Panc1 (cell line): Measurements from ENCODE around the gene SVIL. TPM values are rescaled to one million over a fixed set of nuclear protein-coding genes. Genes with fewer than 3 reads are reported as not detected.

ENCODE experiments used
- ATAC-seq: fragments of 200-7000 bp; cut with Tn5 transposase; 2 replicates; pipeline ENCODE4 v1.9.1; 2020; ENCODE audit warnings: mild to moderate bottlenecking, moderate library complexity
- BruUV-seq: library from RNA; stranded (reverse); fragments of 400-500 nt; replicated peaks from 2 replicates; lab custom pipeline; 2021; lab: Mats Ljungman, UMichigan
- CTCF ChIA-PET: fragments of 300-600 bp; sonication (Branson Sonifier 250); formaldehyde crosslinking; loops from one replicate; lab custom pipeline; 2022; ENCODE audit warnings: antibody characterized with exemption; lab: Charles Lee
- POLR2A ChIA-PET: fragments of 300-600 bp; sonication (Branson Sonifier 250); formaldehyde crosslinking; loops from one replicate; lab custom pipeline; 2022; ENCODE audit warnings: antibody characterized with exemption; lab: Charles Lee
- DNase-seq: peaks from one replicate; pipeline ENCODE4 v3.0.0-alpha.2; 2010; ENCODE audit warnings: low read depth, low spot score
- H3K27ac ChIP-seq: 2 replicates; pipeline ENCODE4 v1.5.1; 2011; ENCODE audit warnings: mild to moderate bottlenecking, low read length, inconsistent platforms
- H3K27me3 ChIP-seq: fragments of 200-500 bp; sonication (Bioruptor generic); 2 replicates; pipeline ENCODE4 v1.6.0; 2014; ENCODE audit warnings: low read length, inconsistent platforms; ENCODE audit not compliant: control insufficient read depth, insufficient read depth
- H3K36me3 ChIP-seq: fragments of 200-500 bp; sonication (Bioruptor generic); 2 replicates; pipeline ENCODE4 v1.5.1; 2014; ENCODE audit warnings: inconsistent platforms, mild to moderate bottlenecking, low read length, moderate library complexity; ENCODE audit not compliant: control insufficient read depth, insufficient read depth
- H3K4me1 ChIP-seq: 2 replicates; pipeline ENCODE4 v1.5.1; 2011; ENCODE audit warnings: inconsistent platforms, mild to moderate bottlenecking, low read length, moderate library complexity; ENCODE audit not compliant: control insufficient read depth, insufficient read depth
- H3K4me3 ChIP-seq, 2 experiments: 2 replicates each; pipeline ENCODE4 v1.5.1; 2011 to 2012; ENCODE audit warnings: low read depth in 2 of 2, low read length in 2 of 2, mild to moderate bottlenecking in 2 of 2, inconsistent platforms in 1 of 2, moderate library complexity in 1 of 2
- H3K9me3 ChIP-seq: fragments of 200-500 bp; sonication (Bioruptor generic); 2 replicates; pipeline ENCODE4 v1.5.1; 2014; ENCODE audit warnings: low read depth, mild to moderate bottlenecking, inconsistent platforms, low read length, moderate library complexity; ENCODE audit not compliant: control insufficient read depth, insufficient read depth
- POLR2AphosphoS5 ChIP-seq: IDR thresholded peaks from 2 replicates; pipeline ENCODE4 v1.6.1; 2012; ENCODE audit warnings: mild to moderate bottlenecking, low read depth, low read length, moderate library complexity
- REST ChIP-seq, 2 experiments: IDR thresholded peaks; 2 replicates each; pipeline ENCODE4 v1.6.1; 2011 to 2012; ENCODE audit warnings: low read depth in 2 of 2, control low read depth in 1 of 2, low read length in 1 of 2, mild to moderate bottlenecking in 1 of 2, moderate library complexity in 1 of 2; ENCODE audit not compliant: insufficient read depth in 1 of 2
- SIN3A ChIP-seq: IDR thresholded peaks from 2 replicates; pipeline ENCODE4 v1.6.1; 2012; ENCODE audit warnings: low read depth, mild to moderate bottlenecking, low read length, moderate library complexity, borderline replicate concordance; ENCODE audit not compliant: insufficient read depth
- TCF7L2 ChIP-seq: IDR thresholded peaks from 2 replicates; pipeline ENCODE4 v1.6.1; 2011; ENCODE audit warnings: mild to moderate bottlenecking, low read depth, low read length, inconsistent platforms
- in situ Hi-C: cut with HindIII; loops from 2 replicates; pipeline ENCODE4 v1.10.0; 2016; ENCODE audit warnings: low sequenced_read_pairs, low pct_unique_long_range_greater_than_20kb
- intact Hi-C: fragments of 100-400 bp; cut with micrococcal nuclease; formaldehyde crosslinking; loops from one replicate; pipeline ENCODE4 v1.10.0; 2022; ENCODE audit not compliant: unreplicated experiment
- total RNA-seq: library from RNA; stranded (reverse); gene quantifications from one replicate; pipeline ENCODE4 v1.2.1, GENCODE V29; 2021; ENCODE audit not compliant: unreplicated experiment
- TF ChIP-seq, protein P1 (sequence below): fragments of 450-650 bp; IDR thresholded peaks from 2 replicates; pipeline ENCODE4 v1.5.1; 2017; ENCODE audit warnings: mild to moderate bottlenecking

The SVIL gene
- total RNA-seq, 1 experiment from 2014 or later: 72.8 TPM

- Histone ChIP-seq H3K36me3 (no peaks in the 10 kb centered on the region), H3K9me3 (peaks cover 18% of the 10 kb centered on the region; the same call in 1 of the 2 replicates), H3K27me3 (no peaks in the 10 kb centered on the region), H3K4me3 (no peak overlapping the region), H3K27ac (no peak overlapping the region), H3K4me1 (no peaks in the 10 kb centered on the region)
- no TSS peak for BruUV-seq
- CTCF ChIA-PET: no interaction called here
- TF ChIP-seq SIN3A (no peak), TCF7L2 (no peak), REST (IDR thresholded peaks at IDR 0.05; ENCODE audit: insufficient read depth in 1 of 2, low read depth in 2 of 2, low read length in 1 of 2) (no peak), POLR2AphosphoS5 (no peak)
- TF ChIP-seq, protein P1, sequence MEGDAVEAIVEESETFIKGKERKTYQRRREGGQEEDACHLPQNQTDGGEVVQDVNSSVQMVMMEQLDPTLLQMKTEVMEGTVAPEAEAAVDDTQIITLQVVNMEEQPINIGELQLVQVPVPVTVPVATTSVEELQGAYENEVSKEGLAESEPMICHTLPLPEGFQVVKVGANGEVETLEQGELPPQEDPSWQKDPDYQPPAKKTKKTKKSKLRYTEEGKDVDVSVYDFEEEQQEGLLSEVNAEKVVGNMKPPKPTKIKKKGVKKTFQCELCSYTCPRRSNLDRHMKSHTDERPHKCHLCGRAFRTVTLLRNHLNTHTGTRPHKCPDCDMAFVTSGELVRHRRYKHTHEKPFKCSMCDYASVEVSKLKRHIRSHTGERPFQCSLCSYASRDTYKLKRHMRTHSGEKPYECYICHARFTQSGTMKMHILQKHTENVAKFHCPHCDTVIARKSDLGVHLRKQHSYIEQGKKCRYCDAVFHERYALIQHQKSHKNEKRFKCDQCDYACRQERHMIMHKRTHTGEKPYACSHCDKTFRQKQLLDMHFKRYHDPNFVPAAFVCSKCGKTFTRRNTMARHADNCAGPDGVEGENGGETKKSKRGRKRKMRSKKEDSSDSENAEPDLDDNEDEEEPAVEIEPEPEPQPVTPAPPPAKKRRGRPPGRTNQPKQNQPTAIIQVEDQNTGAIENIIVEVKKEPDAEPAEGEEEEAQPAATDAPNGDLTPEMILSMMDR: no peak
- DNase-seq (no peak), ATAC-seq (no peak)
- POLR2A ChIA-PET: no interaction called here
- in situ Hi-C loops: no loop called here
- intact Hi-C loops: no loop called here
These were observed 45.3 kb upstream of the SVIL start for GRCh38 chr10:29680091-29680490.

GRCh38 chr10:29676732-29677131 lies 42.0 kb upstream of the SVIL start:
- ATAC-seq: no peak

More at GRCh38 chr10:29676732-29677131, 42.0 kb upstream of the SVIL start:
- H3K36me3 ChIP-seq: no peaks in the 10 kb centered on the region
- ChIA-PET POLR2A (no interaction called here), CTCF (interaction anchor here (0.6 kb wide), 1 partner anchor 37 kb away, joined by 8 read pairs; no protein-coding TSS in a partner anchor)
- H3K9me3 ChIP-seq: peaks cover 18% of the 10 kb centered on the region; the same call in 1 of the 2 replicates
- DNase-seq: no peak
- H3K4me1 ChIP-seq: no peaks in the 10 kb centered on the region
- no peaks in the 10 kb centered on the region for H3K27me3 ChIP-seq
- intact Hi-C loops: no loop called here
- in situ Hi-C loops: no loop called here
- no peak for TF ChIP-seq SIN3A
- no peak for TF ChIP-seq TCF7L2
- TF ChIP-seq, protein P1: no peak
- TF ChIP-seq REST (IDR thresholded peaks at IDR 0.05; ENCODE audit: insufficient read depth in 1 of 2, low read depth in 2 of 2, low read length in 1 of 2): no peak
- no peak for TF ChIP-seq POLR2AphosphoS5
- BruUV-seq: no TSS peak
- H3K27ac ChIP-seq: no peak overlapping the region
- H3K4me3 ChIP-seq: no peak overlapping the region
